IMR-90 (cell line): ENCODE measurements around the gene CLPX.

ENCODE experiments used
- POLR2A ChIP-seq: IDR thresholded peaks from 2 replicates; pipeline ENCODE4 v1.6.1; 2012; ENCODE audit warnings: mild to moderate bottlenecking, low read depth, low read length
- RFX5 ChIP-seq: IDR thresholded peaks from 2 replicates; pipeline ENCODE4 v1.8.0; 2012; ENCODE audit warnings: low read depth, mild to moderate bottlenecking, low read length, moderate library complexity

DNA sequence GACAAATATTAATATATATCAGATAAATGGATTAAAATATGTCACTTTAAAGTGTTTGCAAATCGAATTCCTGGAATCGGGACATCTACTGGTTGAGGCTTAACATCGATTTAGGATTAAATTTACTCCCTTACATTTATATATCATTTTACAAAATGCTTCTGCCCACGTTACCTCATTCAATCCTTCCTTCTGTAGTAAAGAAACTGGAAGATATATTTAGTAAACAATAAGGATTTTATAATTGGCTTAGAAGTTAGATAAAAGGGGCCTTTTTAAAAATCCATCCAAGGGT, 1.3 kb downstream of the CLPX start:
- TF ChIP-seq RFX5 (no peak), POLR2A (no peak)
